Raji (cell line): ENCODE results near the gene MARCHF4.

ENCODE experiments used
- POLR2A ChIP-seq: IDR thresholded peaks from 2 replicates; pipeline ENCODE4 v1.6.1; 2011; ENCODE audit warnings: low read depth, low read length, control low read depth; ENCODE audit not compliant: insufficient read depth

Gene MARCHF4

DNA sequence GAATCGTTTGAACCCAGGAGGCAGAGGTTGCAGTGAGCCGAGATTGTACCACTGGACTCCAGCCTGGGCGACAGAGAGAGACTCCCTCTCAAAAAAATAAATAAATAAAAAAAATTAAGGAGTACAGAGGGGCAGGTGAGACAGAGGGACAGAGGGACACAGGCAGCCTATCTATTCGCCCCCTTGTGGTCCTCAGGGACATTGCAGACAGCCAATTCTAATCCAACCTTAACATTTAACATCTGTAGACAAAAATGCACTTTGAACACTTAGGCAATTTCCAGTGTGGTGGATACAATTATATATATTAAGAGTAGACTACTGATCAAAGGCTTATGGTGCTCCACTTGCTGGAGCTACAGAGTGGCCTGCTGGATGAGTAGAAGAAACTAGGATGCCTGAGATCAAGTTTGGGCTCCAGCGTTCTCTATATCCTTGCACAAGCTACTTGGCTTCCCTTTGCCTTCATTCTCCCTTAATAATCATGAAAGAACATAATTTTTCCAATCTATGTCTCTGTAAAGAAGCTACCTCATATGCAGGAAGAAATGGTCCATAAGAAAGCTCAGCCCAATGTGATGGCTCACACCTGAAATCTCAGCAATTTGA, 31.8 kb upstream of the MARCHF4 start:
- TF ChIP-seq POLR2A, result no peak

GRCh38 chr2:216402751-216403150, 30.5 kb upstream of the MARCHF4 start:
- TF ChIP-seq POLR2A, result no peak

DNA sequence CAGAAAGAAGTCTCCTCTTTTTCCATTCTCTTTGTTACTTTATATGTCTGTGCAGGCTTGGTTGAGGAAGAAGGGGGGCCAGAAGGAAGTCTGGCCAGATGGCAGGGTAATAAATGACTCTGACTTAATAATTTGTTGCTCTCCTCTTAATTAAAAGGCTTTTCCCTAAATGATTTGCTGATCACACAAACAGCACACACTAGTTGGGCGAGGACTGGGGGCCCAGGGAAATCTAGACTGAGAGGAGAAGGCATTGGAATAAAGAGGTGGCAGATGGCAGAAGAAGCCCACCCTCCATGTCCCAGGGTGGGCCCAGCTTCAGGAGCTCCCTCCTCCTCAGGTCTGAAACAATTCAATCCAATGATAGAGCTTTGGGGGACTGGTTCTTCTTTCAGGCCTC, 27.3 kb upstream of the MARCHF4 start:
- TF ChIP-seq POLR2A, result no peak

- TF ChIP-seq POLR2A, result no peak
Measured at GRCh38 chr2:216394881-216395280, 22.6 kb upstream of the MARCHF4 start.

DNA sequence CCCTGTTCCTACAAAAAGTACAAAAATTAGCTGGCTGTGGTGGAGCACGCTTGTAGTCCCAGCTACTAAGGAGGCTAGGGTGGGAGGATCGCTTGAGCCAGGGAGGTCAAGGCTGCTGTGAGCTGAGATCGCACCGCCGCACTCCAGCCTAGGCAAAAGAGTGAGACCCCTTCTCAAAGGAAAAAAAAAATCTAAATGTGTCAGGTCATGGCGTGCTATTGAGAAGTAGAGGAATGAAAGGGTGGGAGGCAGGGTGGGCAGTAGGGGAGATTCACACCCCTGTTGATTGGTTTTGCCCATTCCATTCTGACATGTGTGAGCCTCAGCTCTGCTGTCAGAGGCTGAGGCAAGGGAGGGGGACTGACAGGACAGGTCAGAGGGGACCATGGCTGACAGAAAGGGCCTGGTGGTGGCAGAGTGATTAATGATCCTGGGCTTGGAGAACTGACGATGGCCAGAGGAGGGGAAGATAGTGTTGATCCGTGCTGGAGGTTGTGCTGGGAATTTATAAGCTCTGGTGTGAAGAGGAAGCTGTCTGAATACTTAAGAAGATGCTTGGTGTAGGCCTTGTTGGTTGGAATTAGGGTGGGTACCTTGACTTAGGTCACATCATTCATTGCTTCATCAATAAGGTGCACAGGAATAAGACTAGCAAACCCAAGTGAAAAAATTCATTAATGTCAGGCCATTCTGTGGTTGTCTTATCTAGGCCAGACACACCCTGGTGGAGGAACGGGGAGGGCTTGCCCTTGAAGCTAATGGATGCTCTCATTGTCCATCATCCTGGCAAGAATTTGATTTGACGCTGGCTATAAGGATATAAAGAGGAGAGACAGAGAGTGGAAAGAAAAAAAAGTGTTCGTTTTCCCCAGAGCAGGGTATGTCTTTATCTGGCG, 20.9 kb upstream of the MARCHF4 start:
- no peak for TF ChIP-seq POLR2A

DNA sequence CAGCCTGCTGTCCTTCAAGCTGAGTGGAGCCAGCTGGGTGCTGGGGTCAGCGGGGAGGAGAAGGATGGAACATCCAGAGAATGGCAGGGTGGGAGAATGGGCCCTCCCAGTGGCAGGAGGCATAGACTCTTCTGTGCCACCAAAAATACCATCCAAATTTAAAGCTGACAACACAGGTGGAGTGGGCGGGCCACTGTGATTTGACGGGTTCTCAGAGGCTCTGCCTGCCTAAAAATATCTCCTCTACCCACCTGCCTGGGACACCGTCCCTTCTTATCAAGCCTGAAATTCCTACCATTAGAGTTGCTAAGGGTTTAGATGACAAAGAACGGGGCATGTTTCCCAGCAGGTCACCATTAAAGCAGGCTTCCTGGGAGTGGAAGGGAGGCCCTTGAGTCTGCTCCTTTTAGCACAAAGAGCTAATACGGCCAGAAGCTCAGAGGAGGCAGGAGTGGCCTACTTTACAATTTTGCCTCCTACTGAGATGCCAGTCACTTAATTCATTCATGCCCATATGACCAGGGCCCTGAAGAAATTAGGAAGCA, 19.8 kb upstream of the MARCHF4 start:
- no peak for TF ChIP-seq POLR2A

DNA sequence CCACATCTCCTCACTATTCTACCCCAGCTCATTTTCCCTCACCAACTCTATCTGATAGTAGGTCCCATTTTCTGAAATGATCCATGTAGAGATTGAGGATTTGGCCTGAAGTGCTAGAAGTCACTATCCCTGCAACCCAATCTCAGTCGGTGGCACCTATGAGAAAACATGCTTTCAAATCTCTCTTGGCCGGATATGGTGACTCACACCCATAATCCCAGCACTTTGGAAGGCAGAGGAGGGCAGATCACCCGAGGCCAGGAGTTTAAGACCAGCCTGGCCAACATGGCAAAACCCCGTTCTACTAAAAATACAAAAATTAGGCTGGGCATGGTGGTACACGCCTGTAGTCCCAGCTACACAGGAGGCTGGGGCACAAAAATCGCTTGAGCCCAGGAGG, 19.1 kb upstream of the MARCHF4 start:
- TF ChIP-seq POLR2A, result no peak

- TF ChIP-seq POLR2A, result no peak
Measured at GRCh38 chr2:216389570-216389969, 17.3 kb upstream of the MARCHF4 start.

DNA sequence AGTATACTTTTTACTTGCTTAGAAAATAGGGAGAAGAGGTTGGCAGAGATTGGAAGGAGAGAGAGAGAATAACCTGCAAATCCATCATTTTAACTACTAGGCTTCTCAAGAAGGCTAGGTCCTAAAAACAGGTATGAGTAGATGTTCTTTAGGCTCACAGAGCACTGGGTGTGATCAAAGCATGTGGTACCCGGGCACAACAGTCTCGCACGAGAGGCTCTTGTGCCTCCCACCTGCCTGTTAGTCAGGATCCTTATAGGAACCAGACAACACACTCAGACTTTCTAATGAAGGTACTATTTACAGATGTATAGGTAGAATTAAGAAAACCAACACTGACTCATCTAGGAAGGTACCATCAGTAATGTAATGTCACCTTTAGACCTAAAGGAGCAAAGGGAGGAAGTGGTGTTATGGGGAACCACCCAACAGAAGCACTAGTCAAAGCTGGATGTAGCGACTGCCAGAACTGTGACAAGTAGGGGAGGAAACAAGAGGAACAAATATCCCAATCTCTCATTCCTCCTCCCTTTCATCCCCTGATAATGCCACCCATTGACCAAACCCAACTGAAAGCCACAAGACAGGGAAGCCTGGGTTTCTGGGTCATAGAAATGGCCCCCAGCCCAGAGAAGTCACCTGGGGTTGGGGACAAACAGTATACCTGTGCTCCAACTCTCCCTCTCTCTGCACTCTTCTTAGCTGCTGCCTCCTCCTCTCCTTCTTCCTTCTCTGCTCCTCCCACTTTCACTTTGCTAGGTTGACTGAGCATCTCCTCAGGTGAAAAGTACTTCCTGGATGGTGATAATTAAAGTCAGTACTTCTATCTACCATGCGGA, 16.0 kb upstream of the MARCHF4 start:
- TF ChIP-seq POLR2A, result no peak

GRCh38 chr2:216387262-216387661, 15.0 kb upstream of the MARCHF4 start:
- no peak for TF ChIP-seq POLR2A

DNA sequence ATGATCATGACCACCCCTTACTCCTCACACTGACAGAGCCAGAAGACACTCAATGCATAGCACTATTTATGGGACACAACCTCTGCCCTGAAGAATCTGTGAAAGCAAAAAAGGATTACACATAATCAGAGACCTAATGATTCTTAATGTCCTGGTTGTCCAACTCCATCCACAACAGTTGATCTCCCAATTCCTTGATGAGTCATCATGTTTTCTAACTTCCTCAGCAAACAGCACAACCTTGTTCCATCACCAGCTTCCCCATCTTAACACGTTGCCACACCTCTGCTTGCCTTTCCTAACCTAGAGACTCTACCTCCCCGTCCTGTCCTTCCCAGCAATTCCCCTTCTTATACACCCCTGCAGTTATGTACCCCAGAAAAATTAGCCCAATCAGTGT, 13.2 kb upstream of the MARCHF4 start:
- no peak for TF ChIP-seq POLR2A

GRCh38 chr2:216379977-216380376, 7.7 kb upstream of the MARCHF4 start:
- TF ChIP-seq POLR2A, result no peak

- TF ChIP-seq POLR2A, result no peak
Measured at GRCh38 chr2:216375286-216375685, 3.0 kb upstream of the MARCHF4 start.

DNA sequence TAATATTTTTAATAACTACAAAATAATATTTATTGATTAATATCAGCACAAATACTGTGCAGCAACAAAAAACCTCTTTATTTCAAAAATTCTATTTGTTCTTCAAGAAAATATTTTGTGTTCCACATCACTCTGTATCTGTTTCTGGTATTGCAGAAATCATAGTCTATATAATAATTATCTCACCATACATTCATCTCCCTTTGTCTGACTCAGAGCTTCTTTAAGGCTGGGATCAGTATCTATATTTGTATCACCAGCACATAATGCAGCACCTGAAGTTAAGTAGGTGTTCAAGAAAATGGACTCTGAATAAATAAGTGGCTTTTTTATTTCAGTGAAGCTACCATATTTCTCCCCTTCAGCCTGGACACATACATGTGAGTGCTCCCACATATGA, 1.6 kb upstream of the MARCHF4 start:
- no peak for TF ChIP-seq POLR2A

DNA sequence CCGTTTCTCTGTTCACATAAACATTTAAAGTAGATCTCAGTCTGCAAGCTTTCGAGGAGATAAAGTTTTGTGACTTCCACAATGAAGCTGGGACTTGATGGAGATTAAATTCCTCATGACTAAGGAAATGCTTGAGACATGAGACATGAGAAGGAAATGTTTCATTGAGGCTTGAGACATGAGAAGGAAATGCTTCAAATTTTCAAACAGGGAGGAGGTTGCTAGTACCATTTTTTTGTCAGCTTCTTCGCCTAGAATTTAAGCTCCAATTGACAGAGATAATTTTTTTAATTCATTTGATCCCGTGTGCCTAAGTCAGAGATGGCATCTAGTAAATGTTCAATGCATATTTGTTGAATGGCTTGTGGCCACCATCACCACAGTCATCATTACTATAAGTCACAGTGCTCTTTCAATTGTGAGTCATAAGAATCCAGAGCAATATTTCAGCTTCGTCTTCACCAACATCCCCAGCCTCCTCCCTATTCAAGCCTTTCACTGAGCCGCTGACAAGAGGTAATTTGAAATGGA, 543 bp upstream of the MARCHF4 start:
- TF ChIP-seq POLR2A, result no peak
